Left cardiac atrium (tissue), 4 donors: ENCODE results near the gene CDY1B. TPM values are rescaled to one million over a fixed set of nuclear protein-coding genes. Genes with fewer than 3 reads are reported as not detected.
"Not testable (repeated sequence)": the region's sequence is repeated elsewhere in the genome, so short reads cannot be mapped to it uniquely, and the experiment has no call there.

Experiments used
- ATAC-seq, 2 donors: fragments of 200-7000 bp; cut with Tn5 transposase; one replicate each; pipeline ENCODE4 v1.9.1; 2020; ENCODE audit warnings: mild to moderate bottlenecking in 2 of 2, moderate library complexity in 2 of 2
- DNase-seq: peaks from one replicate; pipeline ENCODE4 v3.0.0-alpha.2; 2020
- intact Hi-C, 2 donors: fragments of 100-400 bp; cut with DNase I; formaldehyde crosslinking; loops; one replicate each; pipeline versions ENCODE4 v1.14.1 to v1.15.1; 2022 to 2023
- long read RNA-seq: library from polyadenylated mRNA; unstranded; transcript quantifications from one replicate; pipeline ENCODE4 v2.0.0, GENCODE V29; 2021
- total RNA-seq, 2 donors: library from RNA; stranded (reverse); fragmentation: NEBNext Ultra II Directional; extraction: Animal tissue kit (Norgen Biotek cat#: 25700); gene quantifications; one replicate each; pipeline ENCODE4 v1.2.1, GENCODE V29; 2021
- donor health status: DM: no; HTN: yes; CAD: no.
- donor health status: DM: no; HTN: yes; CAD: no; lungs with severe emphysema.
- donor health status: DM: yes; HTN: yes; CAD: no.
- donor health status: Dilated cardiomyopathy.

The CDY1B gene, protein sequence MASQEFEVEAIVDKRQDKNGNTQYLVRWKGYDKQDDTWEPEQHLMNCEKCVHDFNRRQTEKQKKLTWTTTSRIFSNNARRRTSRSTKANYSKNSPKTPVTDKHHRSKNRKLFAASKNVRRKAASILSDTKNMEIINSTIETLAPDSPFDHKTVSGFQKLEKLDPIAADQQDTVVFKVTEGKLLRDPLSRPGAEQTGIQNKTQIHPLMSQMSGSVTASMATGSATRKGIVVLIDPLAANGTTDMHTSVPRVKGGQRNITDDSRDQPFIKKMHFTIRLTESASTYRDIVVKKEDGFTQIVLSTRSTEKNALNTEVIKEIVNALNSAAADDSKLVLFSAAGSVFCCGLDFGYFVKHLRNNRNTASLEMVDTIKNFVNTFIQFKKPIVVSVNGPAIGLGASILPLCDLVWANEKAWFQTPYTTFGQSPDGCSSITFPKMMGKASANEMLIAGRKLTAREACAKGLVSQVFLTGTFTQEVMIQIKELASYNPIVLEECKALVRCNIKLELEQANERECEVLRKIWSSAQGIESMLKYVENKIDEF
- not detected for total RNA-seq
- long read RNA-seq: 0 reads

DNA sequence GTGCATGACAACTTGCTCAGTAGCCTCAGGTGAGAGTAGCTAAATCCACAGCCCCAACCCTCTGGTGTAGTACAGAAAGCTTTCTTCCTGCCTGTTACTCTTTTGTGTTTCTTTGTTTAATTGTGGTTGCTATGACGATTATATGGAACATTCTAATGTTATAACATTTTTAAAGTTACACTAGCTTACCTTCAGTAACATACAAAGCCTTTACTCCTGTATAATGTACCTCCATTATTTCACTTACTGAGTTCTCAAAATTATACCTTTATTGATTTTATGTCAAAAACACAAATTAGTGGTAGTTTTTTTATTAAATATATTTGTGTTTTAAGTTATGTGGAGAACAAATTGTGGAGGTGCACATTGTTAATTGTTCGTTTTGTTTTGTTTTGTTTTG lies at the start of gene CDY1B:
Gene CDY1B, minus strand, starts transcription at position 101 of the 400 bp plus-strand sequence. CDS start 331 bp downstream, outside the sequence.
- intact Hi-C loops, DNase-seq, ATAC-seq: not testable (repeated sequence)

DNA sequence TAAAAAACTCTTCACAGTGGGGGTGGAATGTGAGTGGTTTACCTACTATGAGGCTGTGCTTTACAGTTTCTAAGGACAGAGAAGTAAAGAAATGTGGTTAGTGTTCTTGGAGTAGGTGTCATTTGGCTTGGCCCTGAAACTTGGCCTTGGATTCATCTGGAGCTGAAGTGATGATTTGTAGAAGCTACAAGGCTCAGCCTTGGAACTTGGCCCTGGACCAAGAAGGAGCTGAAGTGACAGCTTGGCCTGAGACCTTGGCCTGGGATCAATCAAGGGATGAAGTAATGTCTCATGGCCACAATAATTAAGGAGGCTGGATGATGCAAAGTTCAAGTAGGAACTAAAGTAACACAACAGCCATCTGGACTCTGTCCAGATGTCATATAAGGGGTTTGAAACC lies 1.7 kb upstream of the CDY1B start:
- intact Hi-C loops, DNase-seq: not testable (repeated sequence)
- ATAC-seq: peak in 1 of 2 donors; percentile 73

DNA sequence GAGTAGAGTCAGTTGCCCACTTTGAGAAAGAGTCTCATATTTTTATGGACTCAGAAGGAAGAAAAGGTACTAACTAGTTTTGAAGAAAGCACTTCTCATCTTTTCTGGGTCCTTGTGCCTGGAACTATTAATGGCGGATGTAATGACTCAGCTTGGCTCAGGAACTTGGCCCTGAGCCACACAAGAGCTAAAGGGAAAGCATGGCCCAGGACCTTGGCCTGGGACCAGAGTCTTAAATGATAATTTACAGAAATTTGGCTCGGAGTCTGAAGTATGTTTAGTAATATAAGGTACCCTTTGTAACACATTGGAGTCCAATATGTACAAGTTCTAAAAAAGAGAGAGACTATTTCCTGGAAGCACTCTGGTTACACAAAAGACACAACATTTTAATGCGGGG lies 4.6 kb downstream of the CDY1B start:
- intact Hi-C loops, DNase-seq, ATAC-seq: not testable (repeated sequence)

DNA sequence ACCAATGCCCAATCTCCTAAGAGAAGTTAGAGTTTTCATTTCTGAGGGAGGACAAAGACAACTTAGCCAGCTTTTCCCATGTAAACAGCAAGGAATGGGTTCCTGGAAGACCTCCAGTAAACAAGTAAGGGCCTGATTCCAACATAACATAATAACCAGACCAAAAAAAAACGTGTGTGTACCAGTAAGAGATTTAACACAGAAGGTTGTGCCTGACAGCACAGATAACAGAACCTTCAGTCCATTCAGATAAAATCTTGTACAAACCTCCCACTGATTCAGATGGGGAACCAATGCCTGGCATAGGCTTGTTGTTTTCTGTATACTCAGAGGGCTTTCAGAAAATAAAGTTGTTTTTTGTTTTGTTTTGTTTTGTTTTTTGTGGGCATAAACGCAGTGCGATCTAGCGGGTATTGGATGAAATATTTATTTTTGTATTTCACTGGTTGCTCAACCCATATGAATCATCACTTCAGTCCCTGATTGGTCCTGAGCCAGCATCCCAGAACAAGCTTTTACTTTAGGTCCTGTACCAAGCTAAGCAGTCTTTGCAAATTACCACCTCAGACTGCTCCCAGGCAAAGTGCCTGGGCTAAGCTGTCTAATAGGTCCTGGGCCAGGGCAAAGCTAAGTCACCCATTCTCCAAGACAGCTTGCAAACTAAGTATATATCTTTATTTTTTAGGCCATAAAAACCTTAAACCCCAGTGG lies 8.7 kb downstream of the CDY1B start:
- intact Hi-C loops, DNase-seq: not testable (repeated sequence)
- ATAC-seq: peak in 1 of 2 donors; percentile 90

DNA sequence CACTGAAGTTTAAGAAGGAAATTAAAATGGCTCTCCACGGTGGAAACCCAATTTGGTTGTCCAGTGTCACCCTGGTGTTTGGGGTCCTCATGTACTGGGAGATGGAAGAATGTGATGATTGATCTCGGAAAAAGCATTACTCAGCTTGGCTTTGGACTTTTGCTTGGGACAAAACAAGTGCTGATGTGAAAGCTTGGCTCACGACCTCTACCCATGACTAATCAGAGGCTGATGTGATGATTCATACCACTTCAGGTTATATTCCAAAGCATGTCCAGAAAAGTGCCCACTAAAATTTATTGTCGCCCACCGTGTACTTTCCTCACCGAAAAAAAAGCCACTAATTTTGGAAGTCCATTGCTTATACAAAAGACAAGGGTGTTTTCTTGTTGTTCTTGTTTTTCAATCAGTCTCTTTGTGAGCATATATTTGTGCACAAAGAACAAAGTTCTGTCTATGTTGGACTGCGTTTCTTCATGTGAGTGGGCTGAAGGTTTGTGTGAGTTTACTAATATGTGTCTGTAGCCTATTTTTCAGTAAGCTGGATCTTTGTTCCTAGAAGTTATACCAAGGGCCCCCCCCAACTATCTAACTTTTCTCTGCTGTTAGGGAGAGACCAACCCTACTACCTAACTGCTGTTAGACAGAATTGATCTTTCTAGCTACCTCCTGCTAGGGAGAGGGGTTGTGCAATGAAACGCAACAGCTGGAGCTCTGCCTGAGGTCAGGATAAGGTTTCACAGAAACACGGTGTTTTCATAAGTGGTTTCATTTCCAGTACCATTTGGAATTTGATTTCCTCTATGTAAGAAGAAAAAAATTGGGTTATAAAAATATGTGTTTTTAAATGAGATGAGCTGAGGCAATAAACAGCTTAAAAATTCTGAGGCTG lies 21.4 kb downstream of the CDY1B start:
- intact Hi-C loops, DNase-seq: not testable (repeated sequence)
- peak in 1 of 2 donors; percentile 92 for ATAC-seq
